Loucy (cell line): ENCODE measurements around the gene TRIP4.

ENCODE experiments used
- H2AFZ ChIP-seq: fragments of 200-600 bp; sonication (generic); 2 replicates; pipeline ENCODE4 v1.6.0; 2016; ENCODE audit warnings: antibody characterized with exemption, mild to moderate bottlenecking, low read length, moderate library complexity
- H3F3A ChIP-seq: fragments of 200-600 bp; 2 replicates; pipeline ENCODE4 v1.6.0; 2016; ENCODE audit warnings: antibody characterized with exemption, low read depth, mild to moderate bottlenecking
- H3K27me3 ChIP-seq: fragments of 200-600 bp; sonication (generic); 2 replicates; pipeline ENCODE4 v1.6.1; 2014; ENCODE audit warnings: low read length, mild to moderate bottlenecking; ENCODE audit not compliant: insufficient read depth, poor library complexity, severe bottlenecking
- H3K36me3 ChIP-seq: fragments of 200-600 bp; sonication (generic); 2 replicates; pipeline ENCODE4 v1.6.1; 2016; ENCODE audit warnings: low read length; ENCODE audit not compliant: insufficient read depth
- H3K4me1 ChIP-seq: fragments of 200-600 bp; sonication (generic); 2 replicates; pipeline ENCODE4 v1.5.1; 2014; ENCODE audit warnings: low read length, mild to moderate bottlenecking; ENCODE audit not compliant: insufficient read depth, poor library complexity, severe bottlenecking
- H3K4me2 ChIP-seq: fragments of 200-600 bp; sonication (generic); 2 replicates; pipeline ENCODE4 v1.6.0; 2014; ENCODE audit warnings: antibody characterized with exemption, low read length, low read depth, mild to moderate bottlenecking; ENCODE audit not compliant: poor library complexity, severe bottlenecking
- H3K4me3 ChIP-seq: fragments of 200-600 bp; sonication (generic); 2 replicates; pipeline ENCODE4 v1.5.1; 2014; ENCODE audit warnings: low read length, mild to moderate bottlenecking, mixed read lengths; ENCODE audit not compliant: poor library complexity, severe bottlenecking
- H3K79me2 ChIP-seq: fragments of 200-600 bp; sonication (generic); 2 replicates; pipeline ENCODE4 v1.6.1; 2014; ENCODE audit warnings: low read length; ENCODE audit not compliant: insufficient read depth
- H3K9ac ChIP-seq: fragments of 200-600 bp; sonication (generic); 2 replicates; pipeline ENCODE4 v1.6.0; 2014; ENCODE audit warnings: mild to moderate bottlenecking, low read depth, low read length, moderate library complexity; ENCODE audit not compliant: poor library complexity, severe bottlenecking
- H3K9me2 ChIP-seq: fragments of 200-600 bp; sonication (generic); replicated peaks from 2 replicates; pipeline ENCODE4 v1.6.1; 2016; ENCODE audit warnings: low read depth, low read length, mixed read lengths
- H3K9me3 ChIP-seq: fragments of 200-600 bp; sonication (generic); 2 replicates; pipeline ENCODE4 v1.6.1; 2014; ENCODE audit warnings: mild to moderate bottlenecking, antibody characterized with exemption, low read length, low read depth; ENCODE audit not compliant: insufficient read depth
- H4K20me1 ChIP-seq: fragments of 200-600 bp; sonication (generic); 2 replicates; pipeline ENCODE4 v1.6.0; 2014; ENCODE audit warnings: antibody characterized with exemption, low read length, mild to moderate bottlenecking; ENCODE audit not compliant: insufficient read depth, poor library complexity, severe bottlenecking
- EZH2phosphoT487 ChIP-seq: fragments of 200-600 bp; IDR thresholded peaks from 2 replicates; pipeline ENCODE4 v1.6.1; 2018; ENCODE audit warnings: antibody characterized with exemption, mild to moderate bottlenecking, moderate library complexity, borderline replicate concordance
- TF ChIP-seq, protein P1 (sequence below): fragments of 200-600 bp; sonication (generic); conservative IDR thresholded peaks from 2 replicates; pipeline ENCODE4 v1.5.1; 2014; ENCODE audit warnings: mild to moderate bottlenecking, antibody characterized with exemption, low read length

TRIP4 gene

DNA sequence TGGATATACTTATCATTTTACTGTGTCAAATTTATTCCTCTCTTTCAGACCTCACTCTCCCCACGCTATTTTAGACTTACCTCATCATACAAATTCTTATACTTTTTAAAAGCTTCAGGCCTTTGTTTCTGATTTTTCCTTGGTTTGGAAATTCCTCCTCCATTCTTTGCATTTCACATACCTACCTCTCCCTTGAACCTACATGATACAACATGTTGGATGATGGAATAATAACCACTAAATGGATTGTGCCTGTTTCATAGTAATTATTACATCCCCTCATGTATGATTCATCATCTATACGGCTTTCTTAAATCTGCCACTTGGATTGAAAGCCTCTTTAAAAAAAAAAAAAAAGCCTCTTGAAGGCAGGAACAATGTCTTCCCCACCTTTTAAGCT, 24.6 kb downstream of the TRIP4 start:
- no peaks in the 10 kb centered on the region for H4K20me1 ChIP-seq
- H3K4me3 ChIP-seq = no peak overlapping the region
- H3K9me2 ChIP-seq = no peaks in the 10 kb centered on the region
- no peaks in the 10 kb centered on the region for H3K9me3 ChIP-seq
- no peak overlapping the region for H3K9ac ChIP-seq
- no peak for TF ChIP-seq EZH2phosphoT487
- TF ChIP-seq, protein P1, sequence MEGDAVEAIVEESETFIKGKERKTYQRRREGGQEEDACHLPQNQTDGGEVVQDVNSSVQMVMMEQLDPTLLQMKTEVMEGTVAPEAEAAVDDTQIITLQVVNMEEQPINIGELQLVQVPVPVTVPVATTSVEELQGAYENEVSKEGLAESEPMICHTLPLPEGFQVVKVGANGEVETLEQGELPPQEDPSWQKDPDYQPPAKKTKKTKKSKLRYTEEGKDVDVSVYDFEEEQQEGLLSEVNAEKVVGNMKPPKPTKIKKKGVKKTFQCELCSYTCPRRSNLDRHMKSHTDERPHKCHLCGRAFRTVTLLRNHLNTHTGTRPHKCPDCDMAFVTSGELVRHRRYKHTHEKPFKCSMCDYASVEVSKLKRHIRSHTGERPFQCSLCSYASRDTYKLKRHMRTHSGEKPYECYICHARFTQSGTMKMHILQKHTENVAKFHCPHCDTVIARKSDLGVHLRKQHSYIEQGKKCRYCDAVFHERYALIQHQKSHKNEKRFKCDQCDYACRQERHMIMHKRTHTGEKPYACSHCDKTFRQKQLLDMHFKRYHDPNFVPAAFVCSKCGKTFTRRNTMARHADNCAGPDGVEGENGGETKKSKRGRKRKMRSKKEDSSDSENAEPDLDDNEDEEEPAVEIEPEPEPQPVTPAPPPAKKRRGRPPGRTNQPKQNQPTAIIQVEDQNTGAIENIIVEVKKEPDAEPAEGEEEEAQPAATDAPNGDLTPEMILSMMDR = no peak
- no peak overlapping the region for H3K4me2 ChIP-seq
- no peaks in the 10 kb centered on the region for H3K27me3 ChIP-seq
- no peak overlapping the region for H2AFZ ChIP-seq
- no peaks in the 10 kb centered on the region for H3F3A ChIP-seq
- H3K79me2 ChIP-seq = no peaks in the 10 kb centered on the region
- no peaks in the 10 kb centered on the region for H3K4me1 ChIP-seq
- H3K36me3 ChIP-seq = peaks cover 25% of the 10 kb centered on the region; the same call in 1 of the 2 replicates

DNA sequence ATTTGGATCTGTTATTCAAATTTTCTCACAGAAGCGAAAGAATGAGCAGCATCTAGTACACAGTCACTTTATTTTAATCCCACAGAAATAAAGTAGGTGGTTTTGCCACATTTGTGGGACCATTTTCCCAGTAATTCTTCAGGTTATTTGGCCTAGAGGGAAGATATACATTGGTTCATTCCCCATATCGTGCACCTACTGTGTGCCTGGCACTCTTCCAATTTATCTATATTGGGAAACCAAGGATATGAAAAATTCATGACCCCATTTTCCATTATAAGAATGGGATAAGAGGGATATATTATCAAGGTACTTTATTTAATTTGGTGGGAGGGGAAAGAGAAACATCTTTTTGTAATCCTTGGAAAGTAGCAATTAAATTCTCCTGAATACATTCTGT, 35.1 kb downstream of the TRIP4 start:
- Histone ChIP-seq H3K36me3 (peaks cover 28% of the 10 kb centered on the region; the same call in 1 of the 2 replicates), H3K4me2 (no peak overlapping the region), H3K4me3 (no peak overlapping the region), H3K27me3 (no peaks in the 10 kb centered on the region), H3K9ac (no peak overlapping the region), H2AFZ (no peak overlapping the region), H3K9me3 (no peaks in the 10 kb centered on the region), H3K9me2 (no peaks in the 10 kb centered on the region), H3F3A (no peaks in the 10 kb centered on the region), H3K4me1 (peaks cover 8% of the 10 kb centered on the region), H4K20me1 (no peaks in the 10 kb centered on the region), H3K79me2 (no peaks in the 10 kb centered on the region)
- TF ChIP-seq, protein P1 = no peak
- no peak for TF ChIP-seq EZH2phosphoT487

DNA sequence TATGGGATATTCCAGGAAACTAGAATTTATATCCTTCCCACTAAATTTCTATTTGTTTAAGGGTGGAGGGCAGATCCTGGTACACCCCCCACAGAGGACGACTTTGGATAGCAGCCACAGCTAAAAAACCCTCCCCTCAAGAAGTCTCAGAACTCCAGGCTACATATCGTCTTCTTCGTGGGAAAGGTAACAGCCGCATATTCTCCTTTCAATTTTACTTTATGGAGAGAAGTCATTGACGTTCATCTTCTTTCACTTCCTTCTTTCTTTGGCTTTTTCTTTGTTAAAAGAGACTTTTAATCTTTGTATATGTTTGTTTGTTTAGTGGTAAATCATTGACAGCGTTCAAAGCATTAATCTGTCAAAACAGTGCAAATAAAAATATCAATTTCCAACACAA, 36.3 kb downstream of the TRIP4 start:
- no peak overlapping the region for H3K4me3 ChIP-seq
- H3K79me2 ChIP-seq = 0 out of 2 replicates have a peak, but pooled peaks cover 4% of the 10 kb centered on the region
- no peaks in the 10 kb centered on the region for H3K9me2 ChIP-seq
- no peak for TF ChIP-seq EZH2phosphoT487
- TF ChIP-seq, protein P1 = no peak
- peaks cover 26% of the 10 kb centered on the region; the same call in 1 of the 2 replicates for H3K36me3 ChIP-seq
- H3K27me3 ChIP-seq = no peaks in the 10 kb centered on the region
- no peak overlapping the region for H3K4me2 ChIP-seq
- no peak overlapping the region for H2AFZ ChIP-seq
- H4K20me1 ChIP-seq = no peaks in the 10 kb centered on the region
- no peaks in the 10 kb centered on the region for H3K9me3 ChIP-seq
- peaks cover 21% of the 10 kb centered on the region for H3K4me1 ChIP-seq
- no peaks in the 10 kb centered on the region for H3F3A ChIP-seq
- H3K9ac ChIP-seq = no peak overlapping the region
